Fibroblast of pulmonary artery (primary cell): ENCODE data around the gene CYB5B.

ENCODE experiments used
- DNase-seq: peaks from one replicate; pipeline ENCODE4 v3.0.0-alpha.2; 2010; ENCODE audit warnings: low read depth
- H3K4me3 ChIP-seq: replicated peaks from 2 replicates; pipeline ENCODE4 v1.5.1; 2011; ENCODE audit warnings: low read depth, mild to moderate bottlenecking, control low read depth, low read length, moderate library complexity
- CTCF ChIP-seq: IDR thresholded peaks from 2 replicates; pipeline ENCODE4 v1.5.1; 2011; ENCODE audit warnings: mild to moderate bottlenecking, control low read depth, low read length, inconsistent platforms; ENCODE audit errors: missing control alignments

CYB5B gene

GRCh38 chr16:69384974-69385373 lies 39.4 kb upstream of the CYB5B start:
- no peak for DNase-seq
- TF ChIP-seq CTCF, result no peak
- H3K4me3 ChIP-seq, result peak overlapping the region; percentile 90

GRCh38 chr16:69386596-69386995 lies 37.8 kb upstream of the CYB5B start:
- H3K4me3 ChIP-seq, result no peak overlapping the region
- peak; percentile 44 for DNase-seq
- TF ChIP-seq CTCF, result no peak

GRCh38 chr16:69393898-69394849 lies 30.2 kb upstream of the CYB5B start:
- DNase-seq, result no peak
- no peak overlapping the region for H3K4me3 ChIP-seq
- no peak for TF ChIP-seq CTCF

- no peak for DNase-seq
- no peak for TF ChIP-seq CTCF
- no peak overlapping the region for H3K4me3 ChIP-seq
These were observed 28.6 kb upstream of the CYB5B start for GRCh38 chr16:69395859-69396186.

GRCh38 chr16:69396187-69397061 lies 28.0 kb upstream of the CYB5B start:
- TF ChIP-seq CTCF, result peak; percentile 59
- no peak overlapping the region for H3K4me3 ChIP-seq
- peak; percentile 98 for DNase-seq

- peak; percentile 86 for DNase-seq
- TF ChIP-seq CTCF, result peak; percentile 87
- H3K4me3 ChIP-seq, result no peak overlapping the region
These were observed 26.4 kb upstream of the CYB5B start for GRCh38 chr16:69397821-69398521.
